HG03558 (cell line): ENCODE measurements around the gene GBGT1.
"Not testable (repeated sequence)": the region's sequence is repeated elsewhere in the genome, so short reads cannot be mapped to it uniquely, and the experiment has no call there.

ENCODE experiments used
- ATAC-seq: cut with Tn5 transposase; IDR thresholded peaks from one replicate; pipeline ENCODE4 v1.9.1; 2021; ENCODE audit warnings: moderate number of reproducible peaks; ENCODE audit not compliant: unreplicated experiment; ENCODE audit errors: extremely low read depth

Gene GBGT1

GRCh38 chr9:133199648-133200321 lies 36.1 kb upstream of the GBGT1 start:
- no peak for ATAC-seq

GRCh38 chr9:133195029-133195428 lies 31.3 kb upstream of the GBGT1 start:
- ATAC-seq = no peak

GRCh38 chr9:133194597-133194996 lies 30.9 kb upstream of the GBGT1 start:
- no peak for ATAC-seq

GRCh38 chr9:133191989-133192388 lies 28.3 kb upstream of the GBGT1 start:
- no peak for ATAC-seq

GRCh38 chr9:133189826-133190225 lies 26.1 kb upstream of the GBGT1 start:
- no peak for ATAC-seq

GRCh38 chr9:133188843-133189180 lies 25.1 kb upstream of the GBGT1 start:
- no peak for ATAC-seq

GRCh38 chr9:133188006-133188842 lies 24.5 kb upstream of the GBGT1 start:
- ATAC-seq = no peak

- ATAC-seq = no peak
Measured at GRCh38 chr9:133187561-133188005, 23.9 kb upstream of the GBGT1 start.

GRCh38 chr9:133186736-133187135 lies 23.0 kb upstream of the GBGT1 start:
- no peak for ATAC-seq

GRCh38 chr9:133184971-133185370 lies 21.3 kb upstream of the GBGT1 start:
- ATAC-seq = no peak

GRCh38 chr9:133182151-133182550 lies 18.4 kb upstream of the GBGT1 start:
- no peak for ATAC-seq

- no peak for ATAC-seq
Measured at GRCh38 chr9:133181561-133181960, 17.8 kb upstream of the GBGT1 start.

GRCh38 chr9:133180953-133181352 lies 17.2 kb upstream of the GBGT1 start:
- no peak for ATAC-seq

- ATAC-seq = no peak
Measured at GRCh38 chr9:133173056-133173455, 9.3 kb upstream of the GBGT1 start.

GRCh38 chr9:133171161-133171961 lies 7.6 kb upstream of the GBGT1 start:
- ATAC-seq = no peak

GRCh38 chr9:133170716-133171115 lies 7.0 kb upstream of the GBGT1 start:
- no peak for ATAC-seq

- ATAC-seq = not testable (repeated sequence)
Measured at GRCh38 chr9:133169687-133170086, 6.0 kb upstream of the GBGT1 start.

- ATAC-seq = no peak
Measured at GRCh38 chr9:133169102-133169501, 5.4 kb upstream of the GBGT1 start.

- ATAC-seq = no peak
Measured at GRCh38 chr9:133168432-133168831, 4.7 kb upstream of the GBGT1 start.

GRCh38 chr9:133167769-133168168 lies 4.1 kb upstream of the GBGT1 start:
- no peak for ATAC-seq
